CD4-positive, alpha-beta T cell treated with Interleukin-10 for 1 hour (primary cell): ENCODE data around the gene WFIKKN1.

Source experiments
- DNase-seq: peaks from one replicate; pipeline ENCODE4 v3.0.0-alpha.2; 2020

WFIKKN1 gene

GRCh38 chr16:675884-676564 lies 45.2 kb downstream of the WFIKKN1 start:
- no peak for DNase-seq

- DNase-seq: no peak
Measured at GRCh38 chr16:676565-676902, 45.7 kb downstream of the WFIKKN1 start.

- peak; percentile 58 for DNase-seq
Measured at GRCh38 chr16:676913-677312, 46.1 kb downstream of the WFIKKN1 start.

GRCh38 chr16:677316-678190 lies 46.8 kb downstream of the WFIKKN1 start:
- DNase-seq: no peak

GRCh38 chr16:678209-678857 lies 47.5 kb downstream of the WFIKKN1 start:
- no peak for DNase-seq

GRCh38 chr16:678858-679813 lies 48.4 kb downstream of the WFIKKN1 start:
- DNase-seq: peak; percentile 63

DNA sequence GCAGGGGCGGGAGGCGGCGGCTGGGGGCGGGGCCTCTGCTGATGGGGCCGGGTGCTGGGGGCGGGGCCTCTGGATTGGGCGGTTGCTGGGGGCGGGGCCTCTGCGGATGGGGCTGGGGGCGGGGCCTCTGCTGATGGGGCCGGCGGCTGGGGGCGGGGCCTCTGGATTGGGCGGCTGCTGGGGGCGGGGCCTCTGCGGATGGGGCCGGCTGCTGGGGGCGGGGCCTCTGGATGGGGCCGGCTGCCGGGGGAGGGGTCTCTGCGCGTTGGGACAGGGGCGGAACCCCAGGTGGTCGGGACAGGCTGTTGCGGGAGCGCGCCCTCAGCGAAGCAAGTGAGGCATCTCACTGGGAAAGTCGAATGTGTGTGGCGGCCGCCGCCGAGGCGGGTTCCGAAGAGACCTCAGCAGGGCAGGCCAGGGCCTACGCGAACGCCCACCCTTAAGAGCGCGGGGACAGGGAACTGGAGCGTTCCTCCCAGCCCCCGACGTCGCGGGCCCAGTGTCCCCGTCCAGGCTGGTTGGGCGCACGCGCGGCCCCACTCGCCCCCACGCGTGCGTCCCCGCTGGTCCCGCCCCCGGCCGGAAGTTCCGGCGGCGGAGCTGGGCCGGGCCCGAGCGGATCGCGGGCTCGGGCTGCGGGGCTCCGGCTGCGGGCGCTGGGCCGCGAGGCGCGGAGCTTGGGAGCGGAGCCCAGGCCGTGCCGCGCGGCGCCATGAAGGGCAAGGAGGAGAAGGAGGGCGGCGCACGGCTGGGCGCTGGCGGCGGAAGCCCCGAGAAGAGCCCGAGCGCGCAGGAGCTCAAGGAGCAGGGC lies 49.2 kb downstream of the WFIKKN1 start, which contains the start of gene STUB1:
Gene STUB1, plus strand, starts transcription at position 597 of the 811 bp plus-strand sequence. Its CDS starts 116 bp downstream, at position 713.
- peak; percentile 88 for DNase-seq

DNA sequence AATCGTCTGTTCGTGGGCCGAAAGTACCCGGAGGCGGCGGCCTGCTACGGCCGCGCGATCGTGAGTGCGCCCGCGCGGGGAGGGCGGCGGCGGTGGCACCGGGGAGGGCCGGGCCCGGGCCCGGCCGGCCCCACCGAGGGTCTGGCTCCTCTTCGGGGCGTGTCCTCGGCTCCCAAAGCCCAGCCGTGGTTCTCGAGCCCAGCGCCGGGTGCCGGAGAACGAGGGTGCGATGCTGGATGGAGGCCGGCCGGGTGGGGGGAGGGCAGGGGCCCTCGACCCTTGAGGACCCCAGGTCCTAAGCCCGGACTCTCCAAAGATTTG lies 49.8 kb downstream of the WFIKKN1 start:
- DNase-seq: no peak

- DNase-seq: no peak
Measured at GRCh38 chr16:680967-681745, 50.4 kb downstream of the WFIKKN1 start.

GRCh38 chr16:681746-682427 lies 51.1 kb downstream of the WFIKKN1 start:
- DNase-seq: no peak

- no peak for DNase-seq
Measured at GRCh38 chr16:682493-683395, 52.0 kb downstream of the WFIKKN1 start.

DNA sequence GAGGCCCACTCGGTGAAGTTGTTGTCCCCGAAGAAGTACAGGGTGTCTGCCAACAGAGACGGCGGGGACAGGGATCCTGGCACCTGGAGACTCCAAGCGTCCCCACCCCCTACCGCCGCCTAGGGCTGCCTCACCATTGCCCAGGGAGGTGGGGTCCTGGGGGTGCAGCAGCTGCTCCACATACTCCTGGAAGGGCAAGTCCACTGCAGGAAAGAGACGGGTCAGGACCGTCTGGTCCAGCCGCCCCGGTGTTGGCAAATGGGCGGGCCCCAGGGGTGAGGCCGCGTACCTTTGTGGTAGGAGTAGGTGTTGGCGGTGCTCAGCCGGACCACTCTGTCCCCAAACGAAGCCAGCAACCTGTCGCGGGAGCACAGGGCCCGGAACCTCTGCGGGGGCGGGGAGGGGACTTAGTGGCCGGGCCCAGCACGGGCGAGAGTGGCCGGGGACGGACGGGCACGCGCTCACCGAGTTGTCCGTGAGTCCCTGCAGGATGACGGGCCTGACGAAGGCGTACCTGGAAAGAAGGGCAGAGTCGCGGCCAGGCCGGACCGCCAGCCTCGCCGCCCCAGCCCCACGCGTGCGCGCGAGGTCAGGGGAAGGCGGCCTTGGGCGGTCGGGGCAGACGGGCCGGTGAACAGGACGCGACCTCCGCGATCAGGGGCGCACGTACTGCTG lies 52.7 kb downstream of the WFIKKN1 start:
- no peak for DNase-seq
